ENCODE data around the gene PDE1A. TPM values are rescaled to one million over a fixed set of nuclear protein-coding genes. Genes with fewer than 3 reads are reported as not detected.

PDE1A gene
- total and polyA plus RNA-seq, 2 of the 4 experiments (the other 2 are of a cell fraction): 0.24 to 0.90 TPM

GRCh38 chr2:182319556-182320505, 107.0 kb downstream of the PDE1A start:
- Histone ChIP-seq H3K27me3 (ENCODE audit: control insufficient read depth, insufficient read depth, low read length) (no peaks in the 10 kb centered on the region), H2AK5ac (ENCODE audit: low read depth, low read length) (no peak overlapping the region), H2BK15ac (ENCODE audit: low read depth, low read length) (no peak overlapping the region), H3K18ac (ENCODE audit: low read depth, low read length) (peak overlapping the region; percentile 73; the same call in 1 of the 2 replicates), H3K9me3 (ENCODE audit: control insufficient read depth, insufficient read depth, low read length) (no peaks in the 10 kb centered on the region), H2AK9ac (replicated peaks; ENCODE audit: low read depth, low read length, poor library complexity) (no peak overlapping the region), H3K4ac (ENCODE audit: low read depth, low read length) (no peak overlapping the region), H2BK120ac (ENCODE audit: low read depth, low read length) (no peak overlapping the region), H4K91ac (ENCODE audit: insufficient read depth, low read depth, low read length) (no peak overlapping the region), H3K23ac (ENCODE audit: low read depth, low read length) (no peak overlapping the region), H3K36me3 (ENCODE audit: control insufficient read depth, insufficient read depth, low read length) (no peaks in the 10 kb centered on the region), H2AFZ (replicated peaks; ENCODE audit: low read length, poor library complexity) (no peak overlapping the region), H4K20me1 (ENCODE audit: insufficient read depth, low read length) (no peaks in the 10 kb centered on the region), H4K5ac (ENCODE audit: low read depth, low read length) (peak overlapping the region; percentile 36; the same call in 1 of the 2 replicates), H4K8ac (ENCODE audit: low read depth in 2 of 2, low read length in 2 of 2) (no peak overlapping the region), H3K9ac (ENCODE audit: low read depth, low read length) (no peak overlapping the region), H3K4me1 (ENCODE audit: control insufficient read depth, insufficient read depth, low read length) (peaks cover 6% of the 10 kb centered on the region), H3K27ac (ENCODE audit: insufficient read depth, low read length) (no peak overlapping the region), H3K4me2 (ENCODE audit: low read depth, low read length) (no peak overlapping the region), H3K14ac (replicated peaks; ENCODE audit: low read depth, low read length) (no peak overlapping the region), H3K56ac (ENCODE audit: extremely low read depth, insufficient read depth, low read length) (no peak overlapping the region), H3K9me1 (ENCODE audit: insufficient read depth, low read length) (0 out of 2 replicates have a peak, but pooled peaks cover 3% of the 10 kb centered on the region), H2BK20ac (ENCODE audit: low read depth, low read length) (no peak overlapping the region; the same call in 1 of the 2 replicates), H3K4me3 (ENCODE audit: insufficient read depth, low read depth, low read length) (no peak overlapping the region), H2BK5ac (ENCODE audit: low read depth, low read length, poor library complexity, severe bottlenecking) (no peak overlapping the region), H3K79me1 (ENCODE audit: low read depth in 1 of 2, low read length in 2 of 2) (no peaks in the 10 kb centered on the region)
- ATAC-seq (ENCODE audit: low read depth) (no peak), DNase-seq (no peak)
- dilution Hi-C loops (cut with HindIII; ENCODE audit: low sequenced_read_pairs, unreplicated experiment): no loop called here
- WGBS, 2 experiments (ENCODE audit: extremely low coverage in 2 of 2, insufficient read length in 1 of 2): no CpG with 5 or more reads among the region's 4 CpGs
- TF ChIP-seq CHD1 (IDR thresholded peaks at IDR 0.05; ENCODE audit: low read depth, low read length) (no peak), BHLHE40 (IDR thresholded peaks at IDR 0.05; ENCODE audit: low read depth, low read length) (no peak)
- POLR2A ChIA-PET (ENCODE audit: unreplicated experiment): no interaction called here
- intact Hi-C loops (cut with micrococcal nuclease): loop anchor here (5.0 kb wide), 1 partner anchor 107 kb away; the partner anchor contains the start of gene PDE1A
- BruUV-seq (replicated peaks): no TSS peak
- in situ Hi-C loops (cut with MboI; ENCODE audit: low sequenced_read_pairs): no loop called here
- CTCF ChIA-PET: interaction anchor here (1.1 kb wide), 1 partner anchor 133 kb away, joined by 3 read pairs; no protein-coding TSS in a partner anchor
